Right cardiac atrium (tissue), 5 donors: ENCODE results near the gene PCDH1. TPM values are rescaled to one million over a fixed set of nuclear protein-coding genes. Genes with fewer than 3 reads are reported as not detected.

ENCODE experiments used
- ATAC-seq, 2 donors: fragments of 200-7000 bp; cut with Tn5 transposase; one replicate each; pipeline versions ENCODE4 v1.8.0 to v1.9.1; 2020; ENCODE audit warnings: moderate library complexity in 2 of 2, mild to moderate bottlenecking in 1 of 2
- DNase-seq, 3 donors: peaks; one replicate each; pipeline ENCODE4 v3.0.0-alpha.2; 2020
- H3K27ac ChIP-seq: one replicate; pipeline ENCODE4 v1.5.1; 2013; ENCODE audit warnings: mild to moderate bottlenecking, low read length, control low read depth, moderate library complexity
- H3K27me3 ChIP-seq: one replicate; pipeline ENCODE4 v1.6.1; 2013; ENCODE audit not compliant: control insufficient read depth, insufficient read depth
- H3K4me1 ChIP-seq: one replicate; pipeline ENCODE4 v1.6.1; 2013; ENCODE audit warnings: low read length; ENCODE audit not compliant: control insufficient read depth, insufficient read depth
- H3K4me3 ChIP-seq: one replicate; pipeline ENCODE4 v1.5.1; 2013; ENCODE audit warnings: low read length, control low read depth
- H3K9me3 ChIP-seq: one replicate; pipeline ENCODE4 v1.6.1; 2013; ENCODE audit warnings: low read length; ENCODE audit not compliant: control insufficient read depth
- WGBS: extraction: QIAGEN DNeasy Blood & Tissue Kit; methylation state at CpG from one replicate; pipeline ENCODE4 v1.1.7; 2013; 5-methylcytosine and 5-hydroxymethylcytosine counted together
- intact Hi-C, 4 donors: fragments of 100-400 bp; cut with DNase I; formaldehyde crosslinking; loops; one replicate each; pipeline versions ENCODE4 v1.11.0 to v1.14.0; 2022 to 2023
- polyA plus RNA-seq: library from polyadenylated mRNA; stranded (reverse); fragments of 200-250 nt; gene quantifications from one replicate; pipeline ENCODE4 v1.2.3, GENCODE V29; 2013
- total RNA-seq, 4 donors: library from RNA; stranded (reverse); fragmentation: NEBNext Ultra II Directional; extraction: Animal tissue kit (Norgen Biotek cat#: 25700); gene quantifications; one replicate each; pipeline ENCODE4 v1.2.1, GENCODE V29; 2021
- donor health status: healthy with polysubstance abuse.
- donor health status: DM: no; HTN: yes; CAD: no.
- donor health status: DM: no; HTN: no; CAD: no.
- donor health status: DM: no; HTN: yes; CAD: no; lungs with severe emphysema.
- donor health status: DM: yes; HTN: yes; CAD: no.

The PCDH1 gene
- total and polyA plus RNA-seq, 5 donors = 7.2 to 21.3 (median 9.8) TPM

- intact Hi-C loops = no loop called here
- peaks cover under 1% of the 10 kb centered on the region for H3K4me1 ChIP-seq
- WGBS = 73% methylated on average over 33 of the region's 33 CpGs
- H3K9me3 ChIP-seq = no peaks in the 10 kb centered on the region
- H3K27ac ChIP-seq = no peak overlapping the region
- H3K27me3 ChIP-seq = no peaks in the 10 kb centered on the region
- DNase-seq = no peak
- ATAC-seq = no peak
- H3K4me3 ChIP-seq = no peak overlapping the region
Measured at GRCh38 chr5:141853895-141854626, 24.1 kb downstream of the PCDH1 start.

GRCh38 chr5:141852448-141852847, 25.8 kb downstream of the PCDH1 start:
- peaks cover 6% of the 10 kb centered on the region for H3K4me1 ChIP-seq
- WGBS = 76% methylated on average over 3 of the region's 3 CpGs
- H3K27ac ChIP-seq = no peak overlapping the region
- intact Hi-C loops = no loop called here
- no peak for ATAC-seq
- H3K27me3 ChIP-seq = no peaks in the 10 kb centered on the region
- H3K9me3 ChIP-seq = no peaks in the 10 kb centered on the region
- DNase-seq = no peak
- H3K4me3 ChIP-seq = no peak overlapping the region

- H3K27me3 ChIP-seq = no peaks in the 10 kb centered on the region
- H3K4me1 ChIP-seq = peaks cover 6% of the 10 kb centered on the region
- intact Hi-C loops = no loop called here
- WGBS = 74% methylated on average over 10 of the region's 10 CpGs
- peak overlapping the region; percentile 53 for H3K27ac ChIP-seq
- H3K9me3 ChIP-seq = no peaks in the 10 kb centered on the region
- ATAC-seq (no peak), DNase-seq (no peak)
- no peak overlapping the region for H3K4me3 ChIP-seq
Measured at GRCh38 chr5:141851195-141851874, 26.9 kb downstream of the PCDH1 start.

- ATAC-seq = no peak
Measured at GRCh38 chr5:141850786-141851185, 27.4 kb downstream of the PCDH1 start.

GRCh38 chr5:141850244-141850768, 27.9 kb downstream of the PCDH1 start:
- peak overlapping the region; percentile 54 for H3K4me3 ChIP-seq
- intact Hi-C loops = no loop called here
- under 1% methylated on average over 36 of the region's 36 CpGs for WGBS
- no peaks in the 10 kb centered on the region for H3K9me3 ChIP-seq
- peaks cover 6% of the 10 kb centered on the region for H3K4me1 ChIP-seq
- no peaks in the 10 kb centered on the region for H3K27me3 ChIP-seq
- peak; percentile 44 to 58 for ATAC-seq
- DNase-seq = peak in 2 of 3 donors; percentile 47 to 74
- peak overlapping the region; percentile 85 for H3K27ac ChIP-seq

More at GRCh38 chr5:141850786-141851185, 27.4 kb downstream of the PCDH1 start:
- peaks cover 6% of the 10 kb centered on the region for H3K4me1 ChIP-seq
- H3K9me3 ChIP-seq = no peaks in the 10 kb centered on the region
- no peak for DNase-seq
- intact Hi-C loops = no loop called here
- 18% methylated on average over 10 of the region's 10 CpGs for WGBS
- no peaks in the 10 kb centered on the region for H3K27me3 ChIP-seq
- H3K4me3 ChIP-seq = peak overlapping the region; percentile 54
- H3K27ac ChIP-seq = peak overlapping the region; percentile 53

GRCh38 chr5:141849415-141850243, 28.6 kb downstream of the PCDH1 start:
- H3K4me3 ChIP-seq = peak overlapping the region; percentile 54
- under 1% methylated on average over 73 of the region's 73 CpGs for WGBS
- peaks cover 6% of the 10 kb centered on the region for H3K4me1 ChIP-seq
- no peaks in the 10 kb centered on the region for H3K27me3 ChIP-seq
- H3K27ac ChIP-seq = peak overlapping the region; percentile 85
- ATAC-seq (peak; percentile 90 to 93), DNase-seq (peak; percentile 88 to 95 (median 94))
- no peaks in the 10 kb centered on the region for H3K9me3 ChIP-seq
- intact Hi-C loops = no loop called here

- DNase-seq = peak; percentile 72 to 85 (median 76)
- peak overlapping the region; percentile 54 for H3K4me3 ChIP-seq
- peak overlapping the region; percentile 81 for H3K27ac ChIP-seq
- H3K9me3 ChIP-seq = no peaks in the 10 kb centered on the region
- intact Hi-C loops = no loop called here
- H3K27me3 ChIP-seq = no peaks in the 10 kb centered on the region
- ATAC-seq = peak; percentile 41 to 84
- 9% methylated on average over 19 of the region's 19 CpGs for WGBS
- peaks cover 6% of the 10 kb centered on the region for H3K4me1 ChIP-seq
Measured at GRCh38 chr5:141848744-141849414, 29.3 kb downstream of the PCDH1 start.

- Histone ChIP-seq H3K9me3 (no peaks in the 10 kb centered on the region), H3K4me1 (peaks cover 12% of the 10 kb centered on the region), H3K27me3 (no peaks in the 10 kb centered on the region), H3K4me3 (no peak overlapping the region), H3K27ac (no peak overlapping the region)
- no peak for ATAC-seq
- 38% methylated on average over 10 of the region's 10 CpGs for WGBS
- no peak for DNase-seq
- intact Hi-C loops = no loop called here
Measured at GRCh38 chr5:141846031-141846430, 32.2 kb downstream of the PCDH1 start.

GRCh38 chr5:141845371-141845851, 32.8 kb downstream of the PCDH1 start:
- ATAC-seq (no peak), DNase-seq (no peak)
- H3K27ac ChIP-seq = no peak overlapping the region
- H3K9me3 ChIP-seq = no peaks in the 10 kb centered on the region
- 31% methylated on average over 6 of the region's 7 CpGs for WGBS
- intact Hi-C loops = no loop called here
- no peak overlapping the region for H3K4me3 ChIP-seq
- H3K4me1 ChIP-seq = peaks cover 15% of the 10 kb centered on the region
- H3K27me3 ChIP-seq = no peaks in the 10 kb centered on the region

GRCh38 chr5:141844414-141845097, 33.7 kb downstream of the PCDH1 start:
- peaks cover 16% of the 10 kb centered on the region for H3K4me1 ChIP-seq
- DNase-seq (no peak), ATAC-seq (no peak)
- intact Hi-C loops = no loop called here
- WGBS = 83% methylated on average over 9 of the region's 9 CpGs
- H3K9me3 ChIP-seq = no peaks in the 10 kb centered on the region
- H3K27me3 ChIP-seq = no peaks in the 10 kb centered on the region
- no peak overlapping the region for H3K4me3 ChIP-seq
- H3K27ac ChIP-seq = no peak overlapping the region
